Keratinocyte (primary cell): ENCODE results near the gene N4BP3. TPM values are rescaled to one million over a fixed set of nuclear protein-coding genes. Genes with fewer than 3 reads are reported as not detected.

Source experiments
- DNase-seq: peaks from one replicate; pipeline ENCODE4 v3.0.0-alpha.2; 2011; ENCODE audit warnings: low read depth, missing footprints, low spot score
- FAIRE-seq: peaks from 2 replicates; lab custom pipeline; 2011; peaks lifted over from hg19 to GRCh38; lab: Jason Lieb, UNC
- H2AFZ ChIP-seq: 2 replicates; pipeline ENCODE4 v1.6.0; 2012; ENCODE audit warnings: low read length, control low read depth, inconsistent platforms; ENCODE audit not compliant: control insufficient read depth
- H3K27ac ChIP-seq: 2 replicates; pipeline ENCODE4 v1.5.1; 2011; ENCODE audit warnings: low read length; ENCODE audit not compliant: control insufficient read depth, insufficient read depth
- H3K27me3 ChIP-seq: 3 replicates; pipeline ENCODE4 v1.6.0; 2011; ENCODE audit warnings: low read length; ENCODE audit not compliant: control insufficient read depth, insufficient read depth; ENCODE audit errors: extremely low read depth
- H3K36me3 ChIP-seq, 2 experiments: 2 replicates in 1 of 2; 3 replicates in 1 of 2; pipeline ENCODE4 v1.5.1; 2011; ENCODE audit warnings: low read length in 2 of 2, mild to moderate bottlenecking in 1 of 2; ENCODE audit not compliant: control insufficient read depth in 2 of 2, insufficient read depth in 2 of 2; ENCODE audit errors: extremely low read depth in 1 of 2
- H3K4me1 ChIP-seq: 3 replicates; pipeline ENCODE4 v1.5.1; 2011; ENCODE audit warnings: low read length; ENCODE audit not compliant: control insufficient read depth, insufficient read depth; ENCODE audit errors: extremely low read depth
- H3K4me2 ChIP-seq: 3 replicates; pipeline ENCODE4 v1.6.0; 2011; ENCODE audit warnings: low read depth, low read length; ENCODE audit not compliant: control insufficient read depth, insufficient read depth; ENCODE audit errors: extremely low read depth
- H3K4me3 ChIP-seq, 3 experiments: fragments of 200-600 bp in 1 of 3; sonication (generic) in 1 of 3; 2 replicates in 2 of 3; 3 replicates in 1 of 3; pipeline ENCODE4 v1.5.1; 2011 to 2016; ENCODE audit warnings: low read length in 3 of 3, mild to moderate bottlenecking in 3 of 3, control low read depth in 2 of 3, inconsistent platforms in 1 of 3, low read depth in 1 of 3, mixed read lengths in 1 of 3, mixed run types in 1 of 3, moderate library complexity in 1 of 3; ENCODE audit not compliant: control insufficient read depth in 2 of 3, insufficient read depth in 2 of 3; ENCODE audit errors: extremely low read depth in 1 of 3
- H3K79me2 ChIP-seq: 2 replicates; pipeline ENCODE4 v1.6.0; 2012; ENCODE audit warnings: low read length; ENCODE audit not compliant: control insufficient read depth, insufficient read depth
- H3K9ac ChIP-seq: 3 replicates; pipeline ENCODE4 v1.6.0; 2011; ENCODE audit warnings: low read length; ENCODE audit not compliant: control insufficient read depth, insufficient read depth; ENCODE audit errors: extremely low read depth
- H3K9me1 ChIP-seq: 3 replicates; pipeline ENCODE4 v1.6.0; 2011; ENCODE audit warnings: low read length; ENCODE audit not compliant: control insufficient read depth, insufficient read depth; ENCODE audit errors: extremely low read depth
- H3K9me3 ChIP-seq: 2 replicates; pipeline ENCODE4 v1.5.1; 2012; ENCODE audit warnings: low read depth, low read length; ENCODE audit not compliant: control insufficient read depth
- H4K20me1 ChIP-seq: 3 replicates; pipeline ENCODE4 v1.6.0; 2011; ENCODE audit warnings: low read length; ENCODE audit not compliant: control insufficient read depth, insufficient read depth; ENCODE audit errors: extremely low read depth
- CTCF ChIP-seq, 3 experiments: IDR thresholded peaks in 1 of 3; conservative IDR thresholded peaks in 1 of 3; optimal IDR thresholded peaks in 1 of 3; 2 replicates in 2 of 3; 3 replicates in 1 of 3; pipeline versions ENCODE3 to v1.5.1; 2011; ENCODE audit warnings: low read length in 3 of 3, mild to moderate bottlenecking in 3 of 3, moderate library complexity in 2 of 3, control low read depth in 1 of 3, inconsistent platforms in 1 of 3; ENCODE audit not compliant: insufficient read depth in 2 of 3; ENCODE audit errors: extremely low read depth in 1 of 3
- EZH2 ChIP-seq: IDR thresholded peaks from one replicate; pipeline ENCODE4 v1.6.1; 2012; ENCODE audit warnings: inconsistent platforms, mild to moderate bottlenecking, low read length, moderate library complexity
- dilution Hi-C: fragments of 300-500 bp; cut with MboI; formaldehyde crosslinking; loops from one replicate; pipeline ENCODE4 v1.7.0; 2020; ENCODE audit warnings: low sequenced_read_pairs; ENCODE audit not compliant: extremely low pct_ligation_motif_present
- polyA plus RNA-seq, 5 experiments: library from polyadenylated mRNA; depleted of rRNA in 3 of 5; stranded (reverse) in 3 of 5; stranded (forward) in 1 of 5; unstranded in 1 of 5; fragments of >200 nt; gene quantifications; 1 replicate in 1 of 5; 2 replicates in 3 of 5; 3 replicates in 1 of 5; pipeline versions ENCODE4 v1.2.1 to v1.2.3, GENCODE V29; 2011 to 2012; ENCODE audit warnings: missing spikeins in 2 of 5, low read depth in 1 of 5, low replicate concordance in 1 of 5

The N4BP3 gene
- polyA plus RNA-seq, 1 donor (not counting 4 experiments of a cell fraction or from before 2014, with no cell fraction given) = 1.0 TPM

- no peaks in the 10 kb centered on the region for H3K9me3 ChIP-seq
- H2AFZ ChIP-seq = no peak overlapping the region
- H3K4me1 ChIP-seq = peaks cover 15% of the 10 kb centered on the region
- H3K36me3 ChIP-seq = peaks cover 28 to 44% of the 10 kb centered on the region in 2 experiments
- H3K4me3 ChIP-seq = no peak overlapping the region
- H3K9me1 ChIP-seq = no peaks in the 10 kb centered on the region
- FAIRE-seq (no peak), DNase-seq (no peak)
- no peak overlapping the region for H3K4me2 ChIP-seq
- TF ChIP-seq EZH2 (no peak), CTCF (optimal IDR thresholded peaks at IDR 0.05 in 1 of 3, IDR thresholded peaks at IDR 0.05 in 1 of 3, conservative IDR thresholded peaks at IDR 0.05 in 1 of 3; ENCODE audit: extremely low read depth in 1 of 3, insufficient read depth in 2 of 3, low read length in 3 of 3) (no peak)
- H3K27me3 ChIP-seq = no peaks in the 10 kb centered on the region
- peaks cover 8% of the 10 kb centered on the region for H4K20me1 ChIP-seq
- H3K79me2 ChIP-seq = peaks cover under 1% of the 10 kb centered on the region
- no peak overlapping the region for H3K27ac ChIP-seq
- dilution Hi-C loops = no loop called here
- H3K9ac ChIP-seq = no peak overlapping the region
Measured at GRCh38 chr5:178143246-178143645, 29.9 kb downstream of the N4BP3 start.

- Histone ChIP-seq H3K27ac (no peak overlapping the region), H3K27me3 (no peaks in the 10 kb centered on the region), H3K36me3 (peaks cover 31 to 50% of the 10 kb centered on the region in 2 experiments), H3K9ac (no peak overlapping the region), H2AFZ (no peak overlapping the region), H3K79me2 (peaks cover 2% of the 10 kb centered on the region), H3K4me3 (no peak overlapping the region), H3K4me1 (peaks cover 15% of the 10 kb centered on the region), H3K4me2 (no peak overlapping the region), H4K20me1 (peaks cover 8% of the 10 kb centered on the region), H3K9me1 (no peaks in the 10 kb centered on the region), H3K9me3 (no peaks in the 10 kb centered on the region)
- dilution Hi-C loops = no loop called here
- FAIRE-seq (no peak), DNase-seq (no peak)
- TF ChIP-seq CTCF (optimal IDR thresholded peaks at IDR 0.05 in 1 of 3, IDR thresholded peaks at IDR 0.05 in 1 of 3, conservative IDR thresholded peaks at IDR 0.05 in 1 of 3; ENCODE audit: extremely low read depth in 1 of 3, insufficient read depth in 2 of 3, low read length in 3 of 3) (no peak), EZH2 (no peak)
Measured at GRCh38 chr5:178143901-178144300, 30.6 kb downstream of the N4BP3 start.
